Measurements from ENCODE around the gene TMEM184C. TPM values are rescaled to one million over a fixed set of nuclear protein-coding genes. Genes with fewer than 3 reads are reported as not detected.

The TMEM184C gene
- polyA plus RNA-seq, 1 experiment = 27.1 TPM

GRCh38 chr4:147704846-147705245 is 87.6 kb downstream of the TMEM184C start:
- Histone ChIP-seq H3K36me3 (ENCODE audit: control insufficient read depth, insufficient read depth, low read length) (no peaks in the 10 kb centered on the region), H3K27me3 (ENCODE audit: control insufficient read depth, insufficient read depth, low read length) (no peaks in the 10 kb centered on the region), H3K4me3 (ENCODE audit: low read depth, low read length) (no peak overlapping the region)
- DNase-seq (ENCODE audit: low read depth) = no peak
- CTCF ChIA-PET = interaction anchor here (14.2 kb wide), 1 partner anchor 160 kb away, joined by 169 read pairs; no protein-coding TSS in a partner anchor
- POLR2A ChIA-PET = no interaction called here
- TF ChIP-seq CTCF (IDR thresholded peaks at IDR 0.05; ENCODE audit: insufficient read depth, low read depth, low read length) = no peak

GRCh38 chr4:147707892-147708672 is 90.9 kb downstream of the TMEM184C start:
- CTCF ChIA-PET = interaction anchor here (0.6 to 14.2 kb wide), 17 partner anchors 9 to 167 kb away, joined by 3 to 169 read pairs (median 3); partner anchors contain the start of gene ARHGAP10
- peak; percentile 85 for TF ChIP-seq CTCF (IDR thresholded peaks at IDR 0.05; ENCODE audit: insufficient read depth, low read depth, low read length)
- Histone ChIP-seq H3K27me3 (ENCODE audit: control insufficient read depth, insufficient read depth, low read length) (no peaks in the 10 kb centered on the region), H3K36me3 (ENCODE audit: control insufficient read depth, insufficient read depth, low read length) (no peaks in the 10 kb centered on the region), H3K4me3 (ENCODE audit: low read depth, low read length) (no peak overlapping the region)
- POLR2A ChIA-PET = no interaction called here
- DNase-seq (ENCODE audit: low read depth) = no peak

- H3K36me3 ChIP-seq (ENCODE audit: control insufficient read depth, insufficient read depth, low read length) = no peaks in the 10 kb centered on the region
- POLR2A ChIA-PET = no interaction called here
- DNase-seq (ENCODE audit: low read depth) = no peak
- no peaks in the 10 kb centered on the region for H3K27me3 ChIP-seq (ENCODE audit: control insufficient read depth, insufficient read depth, low read length)
- no peak overlapping the region for H3K4me3 ChIP-seq (ENCODE audit: low read depth, low read length)
- CTCF ChIA-PET = interaction anchor here (1.9 to 14.2 kb wide), 3 partner anchors 22 to 165 kb away, joined by 4 to 169 read pairs (median 12); partner anchors contain the start of gene ARHGAP10
- no peak for TF ChIP-seq CTCF (IDR thresholded peaks at IDR 0.05; ENCODE audit: insufficient read depth, low read depth, low read length)
Observed at GRCh38 chr4:147709999-147710398, 92.8 kb downstream of the TMEM184C start.

- no peaks in the 10 kb centered on the region for H3K36me3 ChIP-seq (ENCODE audit: control insufficient read depth, insufficient read depth, low read length)
- CTCF ChIA-PET = interaction anchor here (1.8 to 14.2 kb wide), 2 partner anchors 145 to 151 kb away, joined by 4 to 169 read pairs; no protein-coding TSS in a partner anchor
- H3K27me3 ChIP-seq (ENCODE audit: control insufficient read depth, insufficient read depth, low read length) = no peaks in the 10 kb centered on the region
- peak; percentile 72 for DNase-seq (ENCODE audit: low read depth)
- no peak overlapping the region for H3K4me3 ChIP-seq (ENCODE audit: low read depth, low read length)
- TF ChIP-seq CTCF (IDR thresholded peaks at IDR 0.05; ENCODE audit: insufficient read depth, low read depth, low read length) = no peak
- POLR2A ChIA-PET = interaction anchor here (0.6 kb wide), 1 partner anchor 12 kb away, joined by 4 read pairs; no protein-coding TSS in a partner anchor
Observed at GRCh38 chr4:147714575-147715401, 97.6 kb downstream of the TMEM184C start.

GRCh38 chr4:147717878-147718277 is 100.7 kb downstream of the TMEM184C start:
- H3K4me3 ChIP-seq (ENCODE audit: low read depth, low read length) = no peak overlapping the region
- H3K27me3 ChIP-seq (ENCODE audit: control insufficient read depth, insufficient read depth, low read length) = no peaks in the 10 kb centered on the region
- H3K36me3 ChIP-seq (ENCODE audit: control insufficient read depth, insufficient read depth, low read length) = no peaks in the 10 kb centered on the region
- CTCF ChIA-PET = no interaction called here
- no peak for DNase-seq (ENCODE audit: low read depth)
- TF ChIP-seq CTCF (IDR thresholded peaks at IDR 0.05; ENCODE audit: insufficient read depth, low read depth, low read length) = no peak
- POLR2A ChIA-PET = no interaction called here
